H9 (cell line): ENCODE measurements around the gene ZNF488. TPM values are rescaled to one million over a fixed set of nuclear protein-coding genes. Genes with fewer than 3 reads are reported as not detected.

Experiments
- DNase-seq: peaks from one replicate; pipeline ENCODE4 v3.0.0-alpha.2; 2017
- H2AFZ ChIP-seq: one replicate; pipeline ENCODE4 v1.6.1; 2013; ENCODE audit warnings: mild to moderate bottlenecking, low read length, control low read depth, moderate library complexity
- H2AK5ac ChIP-seq: 2 replicates; pipeline ENCODE4 v1.6.1; 2013; ENCODE audit warnings: low read length, control low read depth, mixed read lengths; ENCODE audit not compliant: insufficient read length
- H2BK120ac ChIP-seq: one replicate; pipeline ENCODE4 v1.6.1; 2013; ENCODE audit warnings: low read depth, mild to moderate bottlenecking, low read length, control low read depth, inconsistent platforms; ENCODE audit not compliant: poor library complexity, severe bottlenecking
- H2BK12ac ChIP-seq: 2 replicates; pipeline ENCODE4 v1.6.1; 2013; ENCODE audit warnings: low read length, control low read depth, mixed read lengths, low read depth; ENCODE audit not compliant: insufficient read length
- H2BK15ac ChIP-seq: 2 replicates; pipeline ENCODE4 v1.6.1; 2013; ENCODE audit warnings: low read depth, low read length, control low read depth
- H2BK20ac ChIP-seq: one replicate; pipeline ENCODE4 v1.6.1; 2013; ENCODE audit warnings: low read depth, mild to moderate bottlenecking, low read length, control low read depth, inconsistent platforms; ENCODE audit not compliant: poor library complexity, severe bottlenecking
- H2BK5ac ChIP-seq: 2 replicates; pipeline ENCODE4 v1.6.1; 2013; ENCODE audit warnings: low read length, control low read depth, mixed read lengths; ENCODE audit not compliant: insufficient read length
- H3K14ac ChIP-seq: 2 replicates; pipeline ENCODE4 v1.6.1; 2013; ENCODE audit warnings: low read length, control low read depth; ENCODE audit not compliant: insufficient read depth
- H3K18ac ChIP-seq: 2 replicates; pipeline ENCODE4 v1.6.1; 2013; ENCODE audit warnings: low read depth, mild to moderate bottlenecking, mixed read lengths, low read length, control low read depth; ENCODE audit not compliant: insufficient read length
- H3K23ac ChIP-seq: 2 replicates; pipeline ENCODE4 v1.6.1; 2013; ENCODE audit warnings: low read length, control low read depth, mixed read lengths, low read depth; ENCODE audit not compliant: insufficient read length
- H3K23me2 ChIP-seq: 2 replicates; pipeline ENCODE4 v1.6.1; 2013; ENCODE audit warnings: low read depth, mild to moderate bottlenecking, mixed read lengths, low read length, control low read depth; ENCODE audit not compliant: insufficient read length, poor library complexity, severe bottlenecking
- H3K27ac ChIP-seq: 2 replicates; pipeline ENCODE4 v1.5.1; 2013; ENCODE audit warnings: low read length, control low read depth, mixed read lengths, low read depth; ENCODE audit not compliant: insufficient read length
- H3K27me3 ChIP-seq: 2 replicates; pipeline ENCODE4 v1.6.1; 2013; ENCODE audit warnings: low read length, control low read depth, inconsistent platforms; ENCODE audit not compliant: insufficient read depth
- H3K4ac ChIP-seq: 2 replicates; pipeline ENCODE4 v1.6.1; 2013; ENCODE audit warnings: low read depth, mild to moderate bottlenecking, control low read depth, inconsistent platforms, low read length, moderate library complexity
- H3K4me1 ChIP-seq: 2 replicates; pipeline ENCODE4 v1.6.1; 2013; ENCODE audit warnings: low read length, control low read depth, inconsistent platforms; ENCODE audit not compliant: insufficient read depth
- H3K4me2 ChIP-seq: 2 replicates; pipeline ENCODE4 v1.6.1; 2013; ENCODE audit warnings: low read length, control low read depth, mixed read lengths; ENCODE audit not compliant: insufficient read length, insufficient read depth
- H3K56ac ChIP-seq: 2 replicates; pipeline ENCODE4 v1.6.1; 2013; ENCODE audit warnings: low read depth, mild to moderate bottlenecking, mixed read lengths, low read length, control low read depth; ENCODE audit not compliant: insufficient read length
- H3K79me1 ChIP-seq: 2 replicates; pipeline ENCODE4 v1.6.1; 2013; ENCODE audit warnings: low read depth, mild to moderate bottlenecking, moderate library complexity, low read length, control low read depth, inconsistent platforms; ENCODE audit not compliant: insufficient read depth, poor library complexity, severe bottlenecking
- H3K79me2 ChIP-seq: 2 replicates; pipeline ENCODE4 v1.6.1; 2013; ENCODE audit warnings: low read length, control low read depth, inconsistent platforms; ENCODE audit not compliant: insufficient read depth
- H3K9ac ChIP-seq: 2 replicates; pipeline ENCODE4 v1.6.1; 2013; ENCODE audit warnings: low read length, control low read depth, mixed read lengths; ENCODE audit not compliant: insufficient read length; ENCODE audit errors: extremely low read depth
- H3K9me3 ChIP-seq: one replicate; pipeline ENCODE4 v1.6.1; 2013; ENCODE audit warnings: low read depth, low read length, inconsistent platforms; ENCODE audit not compliant: control insufficient read depth
- H3T11ph ChIP-seq: one replicate; pipeline ENCODE4 v1.6.1; 2013; ENCODE audit warnings: mild to moderate bottlenecking, low read length, control low read depth, inconsistent platforms
- H4K20me1 ChIP-seq: one replicate; pipeline ENCODE4 v1.6.1; 2013; ENCODE audit not compliant: control insufficient read depth, insufficient read length, insufficient read depth
- H4K5ac ChIP-seq: 2 replicates; pipeline ENCODE4 v1.6.1; 2013; ENCODE audit warnings: low read depth, mild to moderate bottlenecking, mixed read lengths, low read length, control low read depth; ENCODE audit not compliant: insufficient read length
- H4K8ac ChIP-seq: replicated peaks from 2 replicates; pipeline ENCODE4 v1.6.1; 2013; ENCODE audit warnings: low read length, control low read depth, mixed read lengths, low read depth; ENCODE audit not compliant: insufficient read length
- H4K91ac ChIP-seq: 2 replicates; pipeline ENCODE4 v1.6.1; 2013; ENCODE audit warnings: low read depth, mild to moderate bottlenecking, moderate library complexity, mixed read lengths, low read length, control low read depth; ENCODE audit not compliant: insufficient read length
- H3K27ac Mint-ChIP-seq, 3 experiments: 2 replicates in 2 of 3; 3 replicates in 1 of 3; pipeline ENCODE4 v1.8.0; 2020 to 2021; ENCODE audit warnings: mixed read lengths in 3 of 3, mild to moderate bottlenecking in 1 of 3, moderate library complexity in 1 of 3
- H3K27me3 Mint-ChIP-seq: 2 replicates; pipeline ENCODE4 v1.8.0; 2021; ENCODE audit warnings: low read depth, mild to moderate bottlenecking, moderate library complexity, mixed read lengths
- H3K36me3 Mint-ChIP-seq, 3 experiments: 2 replicates in 2 of 3; 3 replicates in 1 of 3; pipeline ENCODE4 v1.8.0; 2020 to 2021; ENCODE audit warnings: low read depth in 3 of 3, mixed read lengths in 3 of 3; ENCODE audit not compliant: insufficient read depth in 1 of 3
- H3K4me1 Mint-ChIP-seq, 2 experiments: 2 replicates each; pipeline ENCODE4 v1.8.0; 2020; ENCODE audit warnings: mixed read lengths in 2 of 2
- H3K4me3 Mint-ChIP-seq, 2 experiments: 2 replicates in 1 of 2; 3 replicates in 1 of 2; pipeline ENCODE4 v1.8.0; 2020 to 2021; ENCODE audit warnings: mild to moderate bottlenecking in 2 of 2, mixed read lengths in 2 of 2, moderate library complexity in 1 of 2
- H3K9me3 Mint-ChIP-seq, 2 experiments: 2 replicates in 1 of 2; 3 replicates in 1 of 2; pipeline ENCODE4 v1.8.0; 2020; ENCODE audit warnings: mild to moderate bottlenecking in 2 of 2, mixed read lengths in 2 of 2, moderate library complexity in 1 of 2
- CTCF ChIP-seq: fragments of 200-600 bp; sonication (generic); conservative IDR thresholded peaks from 3 replicates; pipeline ENCODE4 v1.8.0; 2021; ENCODE audit warnings: antibody characterized with exemption, mild to moderate bottlenecking
- WGBS: extraction: QIAGEN DNeasy Blood & Tissue Kit; methylation state at CpG from one replicate; pipeline ENCODE4 v1.1.7; 2013; ENCODE audit warnings: missing lambda C conversion rate, low lambda C conversion rate, mixed read lengths; ENCODE audit not compliant: insufficient read length; ENCODE audit errors: extremely low coverage; 5-methylcytosine and 5-hydroxymethylcytosine counted together
- total RNA-seq: library from RNA; stranded (reverse); gene quantifications from 2 replicates; pipeline ENCODE4 v1.2.1, GENCODE V29; 2021

ZNF488 gene
- total RNA-seq, 1 experiment from 2014 or later = 2.9 TPM

DNA sequence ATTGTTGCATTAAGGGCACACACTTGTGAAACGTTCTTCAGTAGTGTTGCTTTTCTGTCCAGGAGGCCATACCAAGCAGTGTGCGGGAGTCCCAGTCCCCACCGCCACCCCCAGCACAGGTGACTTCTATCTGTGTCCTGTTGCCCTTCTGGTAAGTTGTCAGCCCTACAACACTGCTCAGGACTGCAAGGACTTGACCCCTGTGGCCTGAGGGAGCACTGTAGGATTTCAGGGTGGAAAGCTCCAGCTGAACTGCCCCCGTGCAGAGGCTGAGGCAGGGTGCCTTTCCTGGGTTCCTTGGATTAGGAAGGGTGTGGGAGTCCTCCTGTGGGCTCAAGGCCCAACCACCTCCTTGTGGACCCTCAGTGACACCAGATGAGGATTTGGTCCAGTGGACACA is 26.8 kb upstream of the ZNF488 start:
- H3K14ac ChIP-seq = no peak overlapping the region; the same call in 1 of the 2 replicates
- H3K79me2 ChIP-seq = no peaks in the 10 kb centered on the region
- no peak for DNase-seq
- H3K56ac ChIP-seq = no peak overlapping the region
- H3K27me3 ChIP-seq = no peaks in the 10 kb centered on the region
- no peak overlapping the region for H4K91ac ChIP-seq
- no peak overlapping the region for H2BK12ac ChIP-seq
- H2AK5ac ChIP-seq = no peak overlapping the region
- H4K8ac ChIP-seq = no peak overlapping the region
- H4K5ac ChIP-seq = no peak overlapping the region
- no peak overlapping the region for H3K27ac Mint-ChIP-seq
- no peak for TF ChIP-seq CTCF
- H3K23ac ChIP-seq = no peak overlapping the region
- H2BK20ac ChIP-seq = no peak overlapping the region
- H3K18ac ChIP-seq = no peak overlapping the region
- H3K79me1 ChIP-seq = no peaks in the 10 kb centered on the region
- no peaks in the 10 kb centered on the region for H3K36me3 Mint-ChIP-seq
- no peak overlapping the region for H3K9ac ChIP-seq
- H2BK120ac ChIP-seq = no peak overlapping the region
- no peaks in the 10 kb centered on the region for H3K4me1 Mint-ChIP-seq
- H2AFZ ChIP-seq = no peak overlapping the region
- no peak overlapping the region for H3K4me3 Mint-ChIP-seq
- H2BK15ac ChIP-seq = no peak overlapping the region
- WGBS = no CpG with 5 or more reads among the region's 4 CpGs
- H3K27me3 Mint-ChIP-seq = peaks cover 6% of the 10 kb centered on the region
- no peaks in the 10 kb centered on the region for H3K23me2 ChIP-seq
- H4K20me1 ChIP-seq = no peaks in the 10 kb centered on the region
- H3K4ac ChIP-seq = no peak overlapping the region
- no peak overlapping the region for H2BK5ac ChIP-seq
- no peak overlapping the region for H3K4me2 ChIP-seq
- H3K27ac ChIP-seq = no peak overlapping the region
- no peak overlapping the region for H3T11ph ChIP-seq
- H3K9me3 ChIP-seq = no peaks in the 10 kb centered on the region
- no peaks in the 10 kb centered on the region for H3K9me3 Mint-ChIP-seq
- no peaks in the 10 kb centered on the region for H3K4me1 ChIP-seq
